Coronary artery (tissue), 2 donors: ENCODE results near the gene ZNF609.
"Not testable (repeated sequence)": the region's sequence is repeated elsewhere in the genome, so short reads cannot be mapped to it uniquely, and the experiment has no call there.

ENCODE experiments used
- DNase-seq: peaks from one replicate; pipeline ENCODE4 v3.0.0-alpha.2; 2017; ENCODE audit warnings: low spot score
- H3K27ac ChIP-seq, 2 donors: fragments of 200-600 bp; sonication (generic); one replicate each; pipeline ENCODE4 v1.5.1; 2016 to 2019
- H3K4me3 ChIP-seq: fragments of 200-600 bp; sonication (generic); 2 replicates; pipeline ENCODE4 v1.5.1; 2016; ENCODE audit warnings: mild to moderate bottlenecking, moderate library complexity
- CTCF ChIP-seq: fragments of 200-600 bp; sonication (generic); IDR thresholded peaks from one replicate; pipeline ENCODE4 v1.5.1; 2019; ENCODE audit warnings: antibody characterized with exemption

The ZNF609 gene

GRCh38 chr15:64623347-64623996 lies 163.1 kb downstream of the ZNF609 start:
- no peak for DNase-seq
- Histone ChIP-seq H3K27ac (no peak overlapping the region), H3K4me3 (no peak overlapping the region)
- no peak for TF ChIP-seq CTCF

GRCh38 chr15:64624242-64624641 lies 163.9 kb downstream of the ZNF609 start:
- Histone ChIP-seq H3K4me3 (no peak overlapping the region), H3K27ac (no peak overlapping the region)
- no peak for DNase-seq
- TF ChIP-seq CTCF, result no peak

GRCh38 chr15:64629063-64629462 lies 168.7 kb downstream of the ZNF609 start:
- Histone ChIP-seq H3K27ac (no peak overlapping the region), H3K4me3 (no peak overlapping the region)
- DNase-seq, result no peak
- no peak for TF ChIP-seq CTCF

- Histone ChIP-seq H3K27ac (no peak overlapping the region), H3K4me3 (no peak overlapping the region)
- DNase-seq, result no peak
- no peak for TF ChIP-seq CTCF
These were observed 170.2 kb downstream of the ZNF609 start for GRCh38 chr15:64630396-64631107.

- not testable (repeated sequence) for DNase-seq, H3K27ac ChIP-seq, H3K4me3 ChIP-seq
These were observed 172.3 kb downstream of the ZNF609 start for GRCh38 chr15:64632639-64633038.

GRCh38 chr15:64633332-64633731 lies 173.0 kb downstream of the ZNF609 start:
- no peak overlapping the region for H3K4me3 ChIP-seq
- no peak overlapping the region for H3K27ac ChIP-seq
- no peak for DNase-seq
- no peak for TF ChIP-seq CTCF

GRCh38 chr15:64634027-64634426 lies 173.6 kb downstream of the ZNF609 start:
- Histone ChIP-seq H3K4me3 (no peak overlapping the region), H3K27ac (no peak overlapping the region)
- no peak for TF ChIP-seq CTCF
- DNase-seq, result no peak
